HG03565 (cell line): ENCODE measurements around the gene CHN2.

ENCODE experiments used
- ATAC-seq: cut with Tn5 transposase; IDR thresholded peaks from one replicate; pipeline ENCODE4 v1.9.1; 2021; ENCODE audit warnings: mild to moderate bottlenecking, moderate library complexity; ENCODE audit not compliant: unreplicated experiment

The CHN2 gene

GRCh38 chr7:29359482-29360093 is 165.0 kb downstream of the CHN2 start:
- ATAC-seq: no peak

GRCh38 chr7:29360633-29361625 is 166.4 kb downstream of the CHN2 start:
- no peak for ATAC-seq

GRCh38 chr7:29362380-29362779 is 167.8 kb downstream of the CHN2 start:
- no peak for ATAC-seq

GRCh38 chr7:29363636-29364425 is 169.3 kb downstream of the CHN2 start:
- no peak for ATAC-seq

- ATAC-seq: no peak
Measured at GRCh38 chr7:29364661-29365060, 170.1 kb downstream of the CHN2 start.

- ATAC-seq: no peak
Measured at GRCh38 chr7:29365423-29365822, 170.8 kb downstream of the CHN2 start.

GRCh38 chr7:29367784-29368183 is 173.2 kb downstream of the CHN2 start:
- ATAC-seq: no peak

- no peak for ATAC-seq
Measured at GRCh38 chr7:29369909-29370488, 175.4 kb downstream of the CHN2 start.

- ATAC-seq: no peak
Measured at GRCh38 chr7:29370531-29371314, 176.1 kb downstream of the CHN2 start.

GRCh38 chr7:29371472-29371871 is 176.9 kb downstream of the CHN2 start:
- no peak for ATAC-seq

- ATAC-seq: no peak
Measured at GRCh38 chr7:29372351-29373090, 177.9 kb downstream of the CHN2 start.

GRCh38 chr7:29375641-29376562 is 181.3 kb downstream of the CHN2 start:
- ATAC-seq: no peak

GRCh38 chr7:29377718-29378117 is 183.1 kb downstream of the CHN2 start:
- ATAC-seq: no peak

GRCh38 chr7:29379551-29379950 is 185.0 kb downstream of the CHN2 start:
- ATAC-seq: no peak

GRCh38 chr7:29381206-29382094 is 186.9 kb downstream of the CHN2 start:
- no peak for ATAC-seq

- ATAC-seq: no peak
Measured at GRCh38 chr7:29384277-29384676, 189.7 kb downstream of the CHN2 start.

- ATAC-seq: no peak
Measured at GRCh38 chr7:29385214-29385814, 190.7 kb downstream of the CHN2 start.
